HG03280 (cell line): Measurements from ENCODE around the gene LAMTOR5.

Source experiments
- ATAC-seq: cut with Tn5 transposase; IDR thresholded peaks from one replicate; pipeline ENCODE4 v1.9.1; 2021; ENCODE audit warnings: mild to moderate bottlenecking, moderate library complexity; ENCODE audit not compliant: unreplicated experiment

The LAMTOR5 gene

DNA sequence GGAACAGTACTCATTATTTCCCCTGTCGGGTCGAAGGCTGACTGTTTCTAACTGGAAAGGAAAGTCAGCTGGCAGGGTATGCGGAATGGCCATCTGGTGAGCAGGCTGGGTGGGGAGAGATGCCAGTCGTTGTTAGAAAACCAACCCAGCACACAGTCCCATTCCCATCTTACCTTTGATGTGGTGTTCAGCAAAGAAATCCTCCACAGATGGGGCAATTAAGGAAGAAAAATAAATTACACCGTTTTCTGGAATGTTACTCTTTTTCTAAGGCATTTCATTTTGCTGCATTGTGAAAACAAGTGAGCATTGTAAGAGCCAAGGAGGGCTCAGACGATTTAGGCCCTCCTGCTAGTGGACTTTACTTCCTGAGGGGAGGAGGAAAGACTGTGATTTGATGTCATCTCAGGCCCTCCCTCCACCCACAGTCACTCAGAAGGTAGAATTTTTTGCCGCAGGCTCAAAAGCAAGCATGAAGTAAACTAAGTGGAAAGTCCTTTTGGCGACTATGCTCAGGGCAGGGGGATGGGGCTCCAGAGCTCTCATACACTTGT lies 16.7 kb downstream of the LAMTOR5 start, which contains the start of gene SLC16A4:
Gene SLC16A4 (minus strand): TSS at position 335 of the 554 bp plus-strand sequence. CDS start 1,703 bp downstream, outside the sequence.
- no peak for ATAC-seq

DNA sequence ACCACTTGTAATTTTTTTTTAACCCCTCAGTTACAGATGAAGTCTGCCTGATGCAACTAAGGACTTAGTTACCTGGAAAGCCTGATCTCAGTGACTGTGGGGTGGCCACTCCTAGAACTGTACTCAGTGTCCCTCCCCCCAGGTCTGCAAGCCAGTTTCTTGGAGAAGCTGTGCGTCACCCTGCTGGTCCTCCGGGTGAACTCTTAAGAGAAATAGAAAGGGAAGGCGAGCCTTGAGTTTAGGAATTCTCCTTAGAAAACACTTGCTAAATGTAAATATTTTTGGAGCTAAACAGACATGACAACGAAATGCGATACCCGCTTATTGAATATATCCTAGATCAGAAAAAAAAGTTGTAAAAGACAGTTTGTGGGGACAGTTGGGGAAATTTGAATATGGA lies 17.4 kb downstream of the LAMTOR5 start:
- ATAC-seq, result no peak

DNA sequence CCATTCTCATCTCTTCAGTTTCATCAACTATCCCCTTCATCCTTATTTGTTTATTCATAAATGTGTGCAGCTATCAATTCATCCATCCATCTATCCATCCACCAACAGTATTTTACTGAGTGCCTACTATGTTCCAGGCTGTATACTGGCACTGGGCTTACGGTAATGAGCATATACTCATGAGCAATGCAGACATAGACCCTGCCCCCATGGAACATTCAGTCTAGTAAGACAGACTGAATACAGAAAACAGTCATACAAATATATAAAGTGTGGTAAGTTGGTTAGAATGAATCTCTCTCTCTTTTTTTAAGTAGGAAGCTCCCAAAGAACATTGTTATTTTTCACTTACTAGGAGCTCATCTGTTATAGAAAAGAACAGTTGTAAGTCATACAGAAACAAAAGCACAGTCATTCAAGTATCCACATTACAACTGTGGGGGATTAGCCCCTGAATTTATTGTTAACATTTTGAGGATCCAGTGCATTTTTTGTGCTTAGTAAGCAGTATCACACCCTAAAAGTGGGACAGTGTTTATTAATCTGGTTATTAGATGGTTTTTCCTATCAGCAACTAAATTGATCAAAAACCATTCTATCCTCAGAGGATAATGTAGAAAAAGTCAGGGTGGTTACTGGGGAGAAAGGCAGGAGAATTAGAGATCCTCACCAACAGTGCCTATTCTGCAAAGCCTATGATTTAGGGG lies 20.3 kb downstream of the LAMTOR5 start:
- ATAC-seq, result no peak

DNA sequence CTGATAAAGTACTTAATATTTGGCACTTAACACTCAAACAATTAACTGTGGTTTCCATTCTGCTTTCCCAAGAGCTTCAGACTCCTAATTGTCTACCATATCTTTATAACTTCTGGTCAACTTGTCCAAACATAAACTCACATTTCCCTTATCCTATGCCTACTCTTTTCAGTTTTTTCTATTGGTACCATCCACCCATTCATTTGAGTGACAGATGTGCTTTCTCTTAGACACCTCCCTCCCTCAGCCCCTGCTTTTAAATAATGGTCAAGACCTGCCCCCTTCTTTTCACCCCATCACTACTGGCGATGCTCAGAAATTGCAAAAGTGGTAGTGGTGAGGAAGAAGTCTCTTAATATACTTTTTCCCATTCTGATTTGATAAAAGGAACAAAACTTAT lies 22.1 kb downstream of the LAMTOR5 start:
- ATAC-seq, result no peak

DNA sequence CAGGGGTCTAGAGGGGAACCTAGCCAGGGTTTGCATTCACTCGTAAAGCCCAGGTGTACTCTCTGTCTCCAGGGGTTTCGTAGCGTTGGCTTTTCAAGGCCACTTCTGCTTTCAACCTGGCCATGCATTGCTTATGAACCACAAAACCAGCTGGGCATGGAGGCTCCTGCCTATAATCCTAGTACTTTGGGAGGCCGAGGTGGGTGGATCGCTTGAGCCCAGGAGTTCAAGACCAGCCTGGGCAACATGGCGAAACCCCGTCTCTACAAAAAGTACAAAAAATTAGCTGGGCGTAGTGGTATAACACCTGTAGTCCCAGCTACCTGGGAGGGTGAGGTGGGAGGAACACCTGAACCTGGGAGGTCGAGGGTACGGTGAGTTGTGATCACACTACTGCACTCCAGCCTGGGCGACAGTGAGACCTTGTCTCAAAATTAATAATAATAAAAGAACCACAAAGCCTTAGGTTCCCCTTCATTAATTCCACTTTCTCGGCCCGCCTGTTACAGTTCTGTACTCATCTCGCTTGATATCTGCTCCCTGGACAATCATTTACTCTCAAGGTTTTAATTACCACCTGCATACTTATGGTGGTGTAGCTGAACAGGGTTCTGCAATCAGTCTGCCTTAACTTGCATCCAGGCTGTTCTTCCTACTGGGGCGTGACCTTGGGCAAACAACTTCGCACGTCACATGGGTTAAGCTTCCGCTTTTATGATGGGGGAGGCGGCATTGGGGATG lies 22.7 kb downstream of the LAMTOR5 start:
- ATAC-seq, result peak; percentile 59

GRCh38 chr1:110383251-110383990 lies 24.1 kb downstream of the LAMTOR5 start:
- no peak for ATAC-seq

DNA sequence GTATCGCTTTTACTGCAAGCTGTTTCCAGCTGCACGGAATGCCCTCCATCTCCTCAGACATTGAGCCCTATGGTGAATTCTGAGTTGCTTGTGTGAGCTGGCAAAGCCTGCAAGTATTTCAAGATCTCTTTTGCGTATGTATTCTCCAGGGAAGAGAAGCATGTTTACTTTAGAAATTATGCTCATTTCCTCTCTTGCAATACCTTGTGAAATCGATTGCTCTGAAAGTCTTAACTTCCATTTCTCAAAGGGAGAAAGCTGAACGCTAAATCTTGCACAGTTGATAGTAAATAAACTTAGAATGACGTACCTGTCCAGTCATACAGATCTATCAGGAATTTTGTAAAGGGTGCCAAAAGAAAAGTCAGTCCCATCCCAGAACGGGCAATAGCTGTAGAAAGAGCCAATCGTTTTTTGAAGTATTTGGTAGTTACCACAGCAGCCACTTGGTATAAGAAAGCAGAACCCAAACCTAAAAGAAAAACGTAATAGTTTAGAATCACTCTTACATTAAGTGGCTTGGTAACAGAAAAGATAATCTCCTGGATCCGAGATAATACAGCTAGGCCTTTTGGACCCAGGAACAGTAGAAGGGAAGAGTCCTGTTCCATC lies 26.7 kb downstream of the LAMTOR5 start:
- no peak for ATAC-seq

- no peak for ATAC-seq
Measured at GRCh38 chr1:110375490-110375889, 32.0 kb downstream of the LAMTOR5 start.

GRCh38 chr1:110370827-110371226 lies 36.7 kb downstream of the LAMTOR5 start:
- no peak for ATAC-seq

- ATAC-seq, result no peak
Measured at GRCh38 chr1:110364221-110364620, 43.3 kb downstream of the LAMTOR5 start.

DNA sequence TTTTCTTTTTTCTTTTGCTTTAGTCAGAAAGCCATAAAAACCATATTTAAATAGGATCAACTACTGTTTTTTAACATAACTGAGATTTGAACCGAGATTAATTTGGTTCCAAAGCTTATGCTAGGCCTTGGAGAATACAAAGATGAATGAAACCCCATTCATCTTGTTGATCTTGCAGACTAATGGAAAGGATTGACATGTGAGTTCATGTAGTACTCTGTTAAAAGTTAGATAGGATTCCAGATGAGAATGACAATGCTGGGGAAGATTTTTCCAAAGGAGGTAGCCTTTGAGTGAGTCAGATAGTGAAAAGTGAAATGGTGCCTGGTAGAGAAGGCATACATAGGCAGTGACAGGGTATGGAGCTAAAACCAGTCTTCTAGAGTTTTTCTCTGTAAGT lies 45.6 kb downstream of the LAMTOR5 start:
- ATAC-seq, result no peak

GRCh38 chr1:110360431-110360830 lies 47.1 kb downstream of the LAMTOR5 start:
- ATAC-seq, result no peak

DNA sequence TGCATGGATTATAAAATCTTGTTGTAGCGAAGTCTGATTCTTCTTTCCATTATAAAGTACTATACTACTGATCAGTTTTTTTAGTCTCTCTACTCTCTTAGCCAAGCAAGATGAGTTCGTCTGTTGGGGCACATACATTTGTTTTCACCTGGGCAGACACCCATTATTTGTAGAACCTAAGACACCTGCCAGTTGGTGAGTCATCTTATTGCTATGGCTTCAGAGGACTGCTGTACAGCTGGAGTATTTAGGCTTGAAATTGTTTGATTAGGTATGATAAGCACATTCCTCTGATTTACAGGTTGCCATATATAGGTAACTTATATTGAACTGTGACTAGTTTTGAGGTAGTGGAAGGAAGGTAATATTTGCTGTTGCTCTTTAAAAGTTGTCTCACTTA lies 51.1 kb downstream of the LAMTOR5 start:
- ATAC-seq, result no peak

- no peak for ATAC-seq
Measured at GRCh38 chr1:110355321-110355720, 52.2 kb downstream of the LAMTOR5 start.
